GM18520 (cell line): ENCODE results near the gene OR2G2.

ENCODE experiments used
- ATAC-seq: cut with Tn5 transposase; IDR thresholded peaks from one replicate; pipeline ENCODE4 v1.9.1; 2021; ENCODE audit not compliant: unreplicated experiment

OR2G2 gene

GRCh38 chr1:247588060-247588459 lies at the start of gene OR2G2:
OR2G2 (plus strand) TSS chr1:247588360; CDS start chr1:247588360, 0 bp downstream.
- ATAC-seq: no peak

GRCh38 chr1:247538561-247538960 lies 49.6 kb upstream of the OR2G2 start:
- no peak for ATAC-seq

GRCh38 chr1:247539215-247539614 lies 48.9 kb upstream of the OR2G2 start:
- ATAC-seq: no peak

- ATAC-seq: no peak
Measured at GRCh38 chr1:247540581-247540980, 47.6 kb upstream of the OR2G2 start.

GRCh38 chr1:247542811-247543210 lies 45.3 kb upstream of the OR2G2 start:
- ATAC-seq: no peak

- no peak for ATAC-seq
Measured at GRCh38 chr1:247548092-247548491, 40.1 kb upstream of the OR2G2 start.

GRCh38 chr1:247548769-247549182 lies 39.4 kb upstream of the OR2G2 start, which contains the start of gene GCSAML:
GCSAML (plus strand) TSS chr1:247549134; CDS start chr1:247549192, 58 bp downstream.
- ATAC-seq: no peak

GRCh38 chr1:247551721-247552120 lies 36.4 kb upstream of the OR2G2 start:
- ATAC-seq: no peak

- no peak for ATAC-seq
Measured at GRCh38 chr1:247552231-247552630, 35.9 kb upstream of the OR2G2 start.

GRCh38 chr1:247557926-247558674 lies 30.1 kb upstream of the OR2G2 start:
- no peak for ATAC-seq

GRCh38 chr1:247561711-247562110 lies 26.4 kb upstream of the OR2G2 start:
- ATAC-seq: no peak

GRCh38 chr1:247562198-247562597 lies 26.0 kb upstream of the OR2G2 start:
- no peak for ATAC-seq

GRCh38 chr1:247574236-247574635 lies 13.9 kb upstream of the OR2G2 start:
- no peak for ATAC-seq

- no peak for ATAC-seq
Measured at GRCh38 chr1:247574664-247575063, 13.5 kb upstream of the OR2G2 start.

- no peak for ATAC-seq
Measured at GRCh38 chr1:247576514-247576913, 11.6 kb upstream of the OR2G2 start.

- ATAC-seq: no peak
Measured at GRCh38 chr1:247578946-247579460, 9.2 kb upstream of the OR2G2 start.

- ATAC-seq: no peak
Measured at GRCh38 chr1:247605286-247605685, 17.1 kb downstream of the OR2G2 start, which contains the start of gene OR2G3. OR2G3 (plus strand) TSS chr1:247605586; CDS start chr1:247605586, 0 bp downstream.

- ATAC-seq: no peak
Measured at GRCh38 chr1:247613405-247613804, 25.2 kb downstream of the OR2G2 start.

GRCh38 chr1:247614625-247615024 lies 26.5 kb downstream of the OR2G2 start:
- no peak for ATAC-seq

- no peak for ATAC-seq
Measured at GRCh38 chr1:247627951-247628350, 39.8 kb downstream of the OR2G2 start.

GRCh38 chr1:247638011-247638410 lies 49.9 kb downstream of the OR2G2 start:
- ATAC-seq: no peak

GRCh38 chr1:247638781-247639180 lies 50.6 kb downstream of the OR2G2 start:
- ATAC-seq: no peak
